Naive thymus-derived CD4-positive, alpha-beta T cell (primary cell): ENCODE data around the gene ARL8B. TPM values are rescaled to one million over a fixed set of nuclear protein-coding genes. Genes with fewer than 3 reads are reported as not detected.

Experiments used
- ATAC-seq: fragments of 150-1000 bp; cut with Tn5 transposase; 2 replicates; pipeline ENCODE4 v1.10.0; 2021; ENCODE audit warnings: mild to moderate bottlenecking, moderate library complexity
- CTCF ChIA-PET: fragments of 350-600 bp; sonication (Branson Sonifier 250); formaldehyde crosslinking; loops from one replicate; lab custom pipeline; 2021; ENCODE audit warnings: antibody characterized with exemption; lab: Charles Lee
- POLR2A ChIA-PET: fragments of 350-600 bp; sonication (Branson Sonifier 250); formaldehyde crosslinking; loops from one replicate; lab custom pipeline; 2021; ENCODE audit warnings: antibody characterized with exemption, inconsistent platforms; lab: Charles Lee
- DNase-seq, 9 donors: peaks; one replicate each; pipeline versions ENCODE4 v3.0.0 to v3.0.0-alpha.2; 2020 to 2022; ENCODE audit warnings: mixed read lengths in 1 of 9
- H3K27ac ChIP-seq: one replicate; pipeline ENCODE4 v1.7.0; 2013; ENCODE audit warnings: mild to moderate bottlenecking, low read depth, low read length, moderate library complexity
- H3K27me3 ChIP-seq, 2 donors: one replicate each; pipeline ENCODE4 v1.7.0; 2013; ENCODE audit warnings: low read length in 2 of 2, mild to moderate bottlenecking in 2 of 2, moderate library complexity in 2 of 2; ENCODE audit not compliant: control insufficient read depth in 2 of 2, insufficient read depth in 2 of 2
- H3K36me3 ChIP-seq, 3 experiments: 1 replicate in 2 of 3; 2 replicates in 1 of 3; pipeline ENCODE4 v1.7.0; 2013; ENCODE audit warnings: low read length in 3 of 3, mild to moderate bottlenecking in 3 of 3, moderate library complexity in 1 of 3; ENCODE audit not compliant: insufficient read depth in 3 of 3, control insufficient read depth in 2 of 3
- H3K4me1 ChIP-seq, 2 donors: one replicate each; pipeline ENCODE4 v1.7.0; 2013; ENCODE audit warnings: low read length in 2 of 2, mild to moderate bottlenecking in 2 of 2, moderate library complexity in 1 of 2; ENCODE audit not compliant: control insufficient read depth in 2 of 2, insufficient read depth in 2 of 2
- H3K4me3 ChIP-seq: 2 replicates; pipeline ENCODE4 v1.7.0; 2013; ENCODE audit warnings: mild to moderate bottlenecking, low read length
- H3K9me3 ChIP-seq, 3 experiments: 1 replicate in 2 of 3; 2 replicates in 1 of 3; pipeline ENCODE4 v1.7.0; 2013; ENCODE audit warnings: low read length in 3 of 3; ENCODE audit not compliant: control insufficient read depth in 2 of 3
- H3K27ac Mint-ChIP-seq, 9 donors: one replicate each; pipeline ENCODE4 v1.8.0; 2020 to 2022; ENCODE audit warnings: mixed read lengths in 9 of 9, mild to moderate bottlenecking in 8 of 9, moderate library complexity in 5 of 9, inconsistent platforms in 2 of 9
- H3K27me3 Mint-ChIP-seq, 5 donors: one replicate each; pipeline ENCODE4 v1.8.0; 2021 to 2022; ENCODE audit warnings: mixed read lengths in 5 of 5, mild to moderate bottlenecking in 1 of 5
- H3K36me3 Mint-ChIP-seq, 5 donors: one replicate each; pipeline ENCODE4 v1.8.0; 2020 to 2022; ENCODE audit warnings: mixed read lengths in 5 of 5, mild to moderate bottlenecking in 3 of 5, inconsistent platforms in 1 of 5
- H3K4me1 Mint-ChIP-seq, 7 donors: one replicate each; pipeline ENCODE4 v1.8.0; 2020 to 2022; ENCODE audit warnings: mixed read lengths in 7 of 7, mild to moderate bottlenecking in 3 of 7, inconsistent platforms in 1 of 7
- H3K4me3 Mint-ChIP-seq, 10 donors: one replicate each; pipeline ENCODE4 v1.8.0; 2020 to 2022; ENCODE audit warnings: mild to moderate bottlenecking in 10 of 10, mixed read lengths in 10 of 10, moderate library complexity in 6 of 10, inconsistent platforms in 2 of 10
- H3K9me3 Mint-ChIP-seq, 11 donors: one replicate each; pipeline ENCODE4 v1.8.0; 2020 to 2022; ENCODE audit warnings: mixed read lengths in 11 of 11, mild to moderate bottlenecking in 4 of 11, inconsistent platforms in 1 of 11, moderate library complexity in 1 of 11
- intact Hi-C, 2 donors: fragments of 100-400 bp; cut with micrococcal nuclease; formaldehyde crosslinking; loops; one replicate each; pipeline ENCODE4 v1.15.1; 2023
- polyA plus RNA-seq, 2 donors: library from polyadenylated mRNA; unstranded; fragments of 300-500 nt; fragmentation: Illumina TruSeq; gene quantifications; one replicate each; pipeline ENCODE4 v1.2.3, GENCODE V29; 2021
- total RNA-seq, 6 experiments: library from RNA in 5 of 6; stranded (reverse) in 5 of 6; gene quantifications; 1 replicate in 5 of 6; 2 replicates in 1 of 6; pipeline ENCODE4 v1.2.3 and lab custom pipeline; 2021 to 2026

ARL8B gene
- total and polyA plus RNA-seq, 7 experiments from 2014 or later, result 43.7 to 66.1 (median 48.4) TPM

GRCh38 chr3:5220193-5220592 lies 98.1 kb downstream of the ARL8B start:
- H3K4me1 ChIP-seq, result no peaks in the 10 kb centered on the region
- CTCF ChIA-PET, result no interaction called here
- no peak for ATAC-seq
- no peak for DNase-seq
- Mint-ChIP-seq H3K4me3 (no peak overlapping the region), H3K36me3 (peaks cover 7 to 32% (median 11%) of the 10 kb centered on the region in 5 donors), H3K4me1 (peaks cover 0 to 11% (median 3%) of the 10 kb centered on the region in 7 donors), H3K27ac (peak overlapping the region in 8 of 9 donors; percentile 9 to 76 (median 40)), H3K27me3 (no peaks in the 10 kb centered on the region), H3K9me3 (no peaks in the 10 kb centered on the region)
- peaks cover 10 to 38% (median 13%) of the 10 kb centered on the region in 3 experiments for H3K36me3 ChIP-seq
- H3K4me3 ChIP-seq, result no peak overlapping the region
- H3K27ac ChIP-seq, result no peak overlapping the region
- intact Hi-C loops, result no loop called here
- H3K27me3 ChIP-seq, result no peaks in the 10 kb centered on the region
- H3K9me3 ChIP-seq, result no peaks in the 10 kb centered on the region
- POLR2A ChIA-PET, result interaction anchor here (2.0 kb wide), 1 partner anchor 32 kb away, joined by 7 read pairs; the partner anchor contains the start of gene EDEM1

- Histone ChIP-seq H3K4me3 (no peak overlapping the region), H3K4me1 (no peaks in the 10 kb centered on the region), H3K9me3 (no peaks in the 10 kb centered on the region), H3K27ac (no peak overlapping the region), H3K27me3 (no peaks in the 10 kb centered on the region), H3K36me3 (peaks cover 4 to 31% (median 8%) of the 10 kb centered on the region in 3 experiments)
- H3K36me3 Mint-ChIP-seq, result peaks cover 6 to 26% (median 11%) of the 10 kb centered on the region in 5 donors
- no peak for ATAC-seq
- no peaks in the 10 kb centered on the region for H3K27me3 Mint-ChIP-seq
- peaks cover 0 to 11% (median 3%) of the 10 kb centered on the region in 7 donors for H3K4me1 Mint-ChIP-seq
- no peak overlapping the region for H3K4me3 Mint-ChIP-seq
- intact Hi-C loops, result no loop called here
- no peaks in the 10 kb centered on the region for H3K9me3 Mint-ChIP-seq
- ChIA-PET CTCF (no interaction called here), POLR2A (interaction anchor here (2.0 kb wide), 1 partner anchor 33 kb away, joined by 7 read pairs; the partner anchor contains the start of gene EDEM1)
- H3K27ac Mint-ChIP-seq, result peak overlapping the region in 6 of 9 donors; percentile 9 to 72 (median 44)
- DNase-seq, result no peak
Observed at GRCh38 chr3:5220667-5221431, 98.8 kb downstream of the ARL8B start.

- H3K27ac ChIP-seq, result no peak overlapping the region
- ChIA-PET CTCF (no interaction called here), POLR2A (interaction anchor here (2.0 kb wide), 1 partner anchor 34 kb away, joined by 7 read pairs; the partner anchor contains the start of gene EDEM1)
- no peak overlapping the region for H3K4me3 ChIP-seq
- H3K36me3 ChIP-seq, result peaks cover 3 to 24% (median 5%) of the 10 kb centered on the region in 3 experiments
- H3K4me3 Mint-ChIP-seq, result no peak overlapping the region
- no peaks in the 10 kb centered on the region for H3K27me3 Mint-ChIP-seq
- ATAC-seq (no peak), DNase-seq (no peak)
- peaks cover 0 to 11% (median 3%) of the 10 kb centered on the region in 7 donors for H3K4me1 Mint-ChIP-seq
- H3K4me1 ChIP-seq, result no peaks in the 10 kb centered on the region
- no peaks in the 10 kb centered on the region for H3K27me3 ChIP-seq
- H3K9me3 ChIP-seq, result no peaks in the 10 kb centered on the region
- no peaks in the 10 kb centered on the region for H3K9me3 Mint-ChIP-seq
- intact Hi-C loops, result no loop called here
- peaks cover 2 to 25% (median 10%) of the 10 kb centered on the region in 5 donors for H3K36me3 Mint-ChIP-seq
- peak overlapping the region in 7 of 9 donors; percentile 16 to 72 (median 59) for H3K27ac Mint-ChIP-seq
Observed at GRCh38 chr3:5221701-5222100, 99.6 kb downstream of the ARL8B start.

- no peak overlapping the region for H3K4me3 Mint-ChIP-seq
- ChIA-PET POLR2A (interaction anchor here (1.8 to 2.0 kb wide), 2 partner anchors 34 kb away, joined by 5 to 7 read pairs; partner anchors contain the start of gene EDEM1), CTCF (no interaction called here)
- DNase-seq (no peak), ATAC-seq (no peak)
- Histone ChIP-seq H3K27ac (no peak overlapping the region), H3K4me1 (no peaks in the 10 kb centered on the region), H3K36me3 (peaks cover 0 to 17% (median 0%) of the 10 kb centered on the region in 3 experiments), H3K27me3 (no peaks in the 10 kb centered on the region), H3K9me3 (no peaks in the 10 kb centered on the region), H3K4me3 (no peak overlapping the region)
- peaks cover 0 to 20% (median 4%) of the 10 kb centered on the region in 5 donors for H3K36me3 Mint-ChIP-seq
- no peaks in the 10 kb centered on the region for H3K9me3 Mint-ChIP-seq
- peaks cover 0 to 11% (median 0%) of the 10 kb centered on the region in 7 donors for H3K4me1 Mint-ChIP-seq
- H3K27me3 Mint-ChIP-seq, result no peaks in the 10 kb centered on the region
- H3K27ac Mint-ChIP-seq, result peak overlapping the region in 4 of 9 donors; percentile 12 to 78 (median 60)
- intact Hi-C loops, result no loop called here
Observed at GRCh38 chr3:5222283-5223005, 100.4 kb downstream of the ARL8B start.

GRCh38 chr3:5226783-5227182 lies 104.7 kb downstream of the ARL8B start:
- Histone ChIP-seq H3K27ac (no peak overlapping the region), H3K4me3 (no peak overlapping the region), H3K36me3 (no peaks in the 10 kb centered on the region), H3K4me1 (no peaks in the 10 kb centered on the region), H3K9me3 (no peaks in the 10 kb centered on the region), H3K27me3 (no peaks in the 10 kb centered on the region)
- Mint-ChIP-seq H3K27me3 (peaks cover 0 to 10% (median 0%) of the 10 kb centered on the region in 5 donors), H3K9me3 (no peaks in the 10 kb centered on the region), H3K27ac (no peak overlapping the region), H3K4me3 (no peak overlapping the region), H3K4me1 (peaks cover 0 to 3% (median 0%) of the 10 kb centered on the region in 7 donors), H3K36me3 (no peaks in the 10 kb centered on the region)
- ATAC-seq, result no peak
- peak in 4 of 9 donors; percentile 4 to 30 (median 20) for DNase-seq
- ChIA-PET CTCF (interaction anchor here (0.6 to 0.7 kb wide), 2 partner anchors 1546 to 1675 kb away, joined by 3 read pairs; no protein-coding TSS in a partner anchor), POLR2A (no interaction called here)
- intact Hi-C loops, result no loop called here

GRCh38 chr3:5227812-5228211 lies 105.7 kb downstream of the ARL8B start:
- H3K4me1 ChIP-seq, result no peaks in the 10 kb centered on the region
- no peaks in the 10 kb centered on the region for H3K9me3 Mint-ChIP-seq
- H3K9me3 ChIP-seq, result no peaks in the 10 kb centered on the region
- peaks cover 0 to 12% (median 0%) of the 10 kb centered on the region in 5 donors for H3K27me3 Mint-ChIP-seq
- no peak overlapping the region for H3K4me3 Mint-ChIP-seq
- no peaks in the 10 kb centered on the region for H3K36me3 ChIP-seq
- intact Hi-C loops, result no loop called here
- H3K27ac Mint-ChIP-seq, result no peak overlapping the region
- ChIA-PET CTCF (no interaction called here), POLR2A (interaction anchor here (0.6 kb wide), 1 partner anchor 87 kb away, joined by 4 read pairs; no protein-coding TSS in a partner anchor)
- ATAC-seq (no peak), DNase-seq (no peak)
- H3K27me3 ChIP-seq, result no peaks in the 10 kb centered on the region
- peaks cover 0 to 3% (median 0%) of the 10 kb centered on the region in 7 donors for H3K4me1 Mint-ChIP-seq
- no peak overlapping the region for H3K4me3 ChIP-seq
- H3K36me3 Mint-ChIP-seq, result no peaks in the 10 kb centered on the region
- no peak overlapping the region for H3K27ac ChIP-seq
